Keratinocyte (primary cell): Measurements from ENCODE around the gene PEX3. TPM values are rescaled to one million over a fixed set of nuclear protein-coding genes. Genes with fewer than 3 reads are reported as not detected.

Source experiments
- DNase-seq: peaks from one replicate; pipeline ENCODE4 v3.0.0-alpha.2; 2011; ENCODE audit warnings: low read depth, missing footprints, low spot score
- FAIRE-seq: peaks from 2 replicates; lab custom pipeline; 2011; peaks lifted over from hg19 to GRCh38; lab: Jason Lieb, UNC
- H2AFZ ChIP-seq: 2 replicates; pipeline ENCODE4 v1.6.0; 2012; ENCODE audit warnings: low read length, control low read depth, inconsistent platforms; ENCODE audit not compliant: control insufficient read depth
- H3K27ac ChIP-seq: 2 replicates; pipeline ENCODE4 v1.5.1; 2011; ENCODE audit warnings: low read length; ENCODE audit not compliant: control insufficient read depth, insufficient read depth
- H3K27me3 ChIP-seq: 3 replicates; pipeline ENCODE4 v1.6.0; 2011; ENCODE audit warnings: low read length; ENCODE audit not compliant: control insufficient read depth, insufficient read depth; ENCODE audit errors: extremely low read depth
- H3K36me3 ChIP-seq, 2 experiments: 2 replicates in 1 of 2; 3 replicates in 1 of 2; pipeline ENCODE4 v1.5.1; 2011; ENCODE audit warnings: low read length in 2 of 2, mild to moderate bottlenecking in 1 of 2; ENCODE audit not compliant: control insufficient read depth in 2 of 2, insufficient read depth in 2 of 2; ENCODE audit errors: extremely low read depth in 1 of 2
- H3K4me1 ChIP-seq: 3 replicates; pipeline ENCODE4 v1.5.1; 2011; ENCODE audit warnings: low read length; ENCODE audit not compliant: control insufficient read depth, insufficient read depth; ENCODE audit errors: extremely low read depth
- H3K4me2 ChIP-seq: 3 replicates; pipeline ENCODE4 v1.6.0; 2011; ENCODE audit warnings: low read depth, low read length; ENCODE audit not compliant: control insufficient read depth, insufficient read depth; ENCODE audit errors: extremely low read depth
- H3K4me3 ChIP-seq, 3 experiments: fragments of 200-600 bp in 1 of 3; sonication (generic) in 1 of 3; 2 replicates in 2 of 3; 3 replicates in 1 of 3; pipeline ENCODE4 v1.5.1; 2011 to 2016; ENCODE audit warnings: low read length in 3 of 3, mild to moderate bottlenecking in 3 of 3, control low read depth in 2 of 3, inconsistent platforms in 1 of 3, low read depth in 1 of 3, mixed read lengths in 1 of 3, mixed run types in 1 of 3, moderate library complexity in 1 of 3; ENCODE audit not compliant: control insufficient read depth in 2 of 3, insufficient read depth in 2 of 3; ENCODE audit errors: extremely low read depth in 1 of 3
- H3K79me2 ChIP-seq: 2 replicates; pipeline ENCODE4 v1.6.0; 2012; ENCODE audit warnings: low read length; ENCODE audit not compliant: control insufficient read depth, insufficient read depth
- H3K9ac ChIP-seq: 3 replicates; pipeline ENCODE4 v1.6.0; 2011; ENCODE audit warnings: low read length; ENCODE audit not compliant: control insufficient read depth, insufficient read depth; ENCODE audit errors: extremely low read depth
- H3K9me1 ChIP-seq: 3 replicates; pipeline ENCODE4 v1.6.0; 2011; ENCODE audit warnings: low read length; ENCODE audit not compliant: control insufficient read depth, insufficient read depth; ENCODE audit errors: extremely low read depth
- H3K9me3 ChIP-seq: 2 replicates; pipeline ENCODE4 v1.5.1; 2012; ENCODE audit warnings: low read depth, low read length; ENCODE audit not compliant: control insufficient read depth
- H4K20me1 ChIP-seq: 3 replicates; pipeline ENCODE4 v1.6.0; 2011; ENCODE audit warnings: low read length; ENCODE audit not compliant: control insufficient read depth, insufficient read depth; ENCODE audit errors: extremely low read depth
- CTCF ChIP-seq, 3 experiments: IDR thresholded peaks in 1 of 3; conservative IDR thresholded peaks in 1 of 3; optimal IDR thresholded peaks in 1 of 3; 2 replicates in 2 of 3; 3 replicates in 1 of 3; pipeline versions ENCODE3 to v1.5.1; 2011; ENCODE audit warnings: low read length in 3 of 3, mild to moderate bottlenecking in 3 of 3, moderate library complexity in 2 of 3, control low read depth in 1 of 3, inconsistent platforms in 1 of 3; ENCODE audit not compliant: insufficient read depth in 2 of 3; ENCODE audit errors: extremely low read depth in 1 of 3
- EZH2 ChIP-seq: IDR thresholded peaks from one replicate; pipeline ENCODE4 v1.6.1; 2012; ENCODE audit warnings: inconsistent platforms, mild to moderate bottlenecking, low read length, moderate library complexity
- dilution Hi-C: fragments of 300-500 bp; cut with MboI; formaldehyde crosslinking; loops from one replicate; pipeline ENCODE4 v1.7.0; 2020; ENCODE audit warnings: low sequenced_read_pairs; ENCODE audit not compliant: extremely low pct_ligation_motif_present
- polyA plus RNA-seq, 5 experiments: library from polyadenylated mRNA; depleted of rRNA in 3 of 5; stranded (reverse) in 3 of 5; stranded (forward) in 1 of 5; unstranded in 1 of 5; fragments of >200 nt; gene quantifications; 1 replicate in 1 of 5; 2 replicates in 3 of 5; 3 replicates in 1 of 5; pipeline versions ENCODE4 v1.2.1 to v1.2.3, GENCODE V29; 2011 to 2012; ENCODE audit warnings: missing spikeins in 2 of 5, low read depth in 1 of 5, low replicate concordance in 1 of 5

The PEX3 gene
- polyA plus RNA-seq, 1 donor (not counting 4 experiments of a cell fraction or from before 2014, with no cell fraction given) = 68.1 TPM

- H3K4me2 ChIP-seq = no peak overlapping the region
- H3K27ac ChIP-seq = no peak overlapping the region
- H3K9ac ChIP-seq = no peak overlapping the region
- DNase-seq (no peak), FAIRE-seq (no peak)
- no peaks in the 10 kb centered on the region for H3K79me2 ChIP-seq
- H2AFZ ChIP-seq = no peak overlapping the region
- dilution Hi-C loops = no loop called here
- H3K27me3 ChIP-seq = no peaks in the 10 kb centered on the region
- no peak for TF ChIP-seq EZH2
- TF ChIP-seq CTCF (optimal IDR thresholded peaks at IDR 0.05 in 1 of 3, IDR thresholded peaks at IDR 0.05 in 1 of 3, conservative IDR thresholded peaks at IDR 0.05 in 1 of 3; ENCODE audit: extremely low read depth in 1 of 3, insufficient read depth in 2 of 3, low read length in 3 of 3) = peak in 1 of 3 experiments; percentile 30
- H3K36me3 ChIP-seq = no peaks in the 10 kb centered on the region
- H3K4me3 ChIP-seq = no peak overlapping the region
- no peaks in the 10 kb centered on the region for H4K20me1 ChIP-seq
- H3K9me1 ChIP-seq = no peaks in the 10 kb centered on the region
- H3K9me3 ChIP-seq = no peaks in the 10 kb centered on the region
- H3K4me1 ChIP-seq = no peaks in the 10 kb centered on the region
Observed at GRCh38 chr6:143501851-143502250, 51.2 kb downstream of the PEX3 start.

GRCh38 chr6:143504369-143504768, 53.8 kb downstream of the PEX3 start:
- no peak for TF ChIP-seq CTCF (optimal IDR thresholded peaks at IDR 0.05 in 1 of 3, IDR thresholded peaks at IDR 0.05 in 1 of 3, conservative IDR thresholded peaks at IDR 0.05 in 1 of 3; ENCODE audit: extremely low read depth in 1 of 3, insufficient read depth in 2 of 3, low read length in 3 of 3)
- TF ChIP-seq EZH2 = no peak

More at GRCh38 chr6:143504369-143504768, 53.8 kb downstream of the PEX3 start:
- Histone ChIP-seq H3K27me3 (no peaks in the 10 kb centered on the region), H2AFZ (no peak overlapping the region), H3K36me3 (no peaks in the 10 kb centered on the region), H3K79me2 (no peaks in the 10 kb centered on the region), H3K9me1 (no peaks in the 10 kb centered on the region), H3K9me3 (no peaks in the 10 kb centered on the region), H3K4me1 (no peaks in the 10 kb centered on the region), H4K20me1 (no peaks in the 10 kb centered on the region), H3K4me3 (no peak overlapping the region), H3K4me2 (no peak overlapping the region), H3K27ac (no peak overlapping the region), H3K9ac (no peak overlapping the region)
- FAIRE-seq (no peak), DNase-seq (no peak)
- dilution Hi-C loops = no loop called here
